Calu3 (cell line): ENCODE measurements around the gene C1QTNF9B. TPM values are rescaled to one million over a fixed set of nuclear protein-coding genes. Genes with fewer than 3 reads are reported as not detected.
A peak's percentile ranks its signal among the peaks of the same experiment; 100 is the strongest.
"Not testable (repeated sequence)": the region's sequence is repeated elsewhere in the genome, so short reads cannot be mapped to it uniquely, and the experiment has no call there.

Experiments used
- BruUV-seq: library from RNA; stranded (reverse); fragments of 400-500 nt; replicated peaks from 2 replicates; lab custom pipeline; 2021; lab: Mats Ljungman, UMichigan
- CTCF ChIA-PET: fragments of 300-600 bp; sonication (Branson Sonifier 250); formaldehyde crosslinking; loops from one replicate; lab custom pipeline; 2022; ENCODE audit warnings: antibody characterized with exemption; lab: Charles Lee
- DNase-seq: peaks from one replicate; pipeline ENCODE4 v3.0.0; 2022
- H3K27ac Mint-ChIP-seq: one replicate; pipeline ENCODE4 v1.8.0; 2022; ENCODE audit warnings: mixed read lengths; ENCODE audit not compliant: unreplicated experiment
- H3K27me3 Mint-ChIP-seq: one replicate; pipeline ENCODE4 v1.8.0; 2022; ENCODE audit warnings: mixed read lengths; ENCODE audit not compliant: unreplicated experiment
- H3K36me3 Mint-ChIP-seq: one replicate; pipeline ENCODE4 v1.8.0; 2022; ENCODE audit warnings: mild to moderate bottlenecking, moderate library complexity, mixed read lengths; ENCODE audit not compliant: insufficient read depth, unreplicated experiment
- H3K4me1 Mint-ChIP-seq: one replicate; pipeline ENCODE4 v1.8.0; 2022; ENCODE audit warnings: mild to moderate bottlenecking, low read depth, mixed read lengths; ENCODE audit not compliant: unreplicated experiment
- H3K4me3 Mint-ChIP-seq: one replicate; pipeline ENCODE4 v1.8.0; 2022; ENCODE audit warnings: mild to moderate bottlenecking, low read depth, moderate library complexity, mixed read lengths; ENCODE audit not compliant: unreplicated experiment
- H3K9me3 Mint-ChIP-seq: one replicate; pipeline ENCODE4 v1.8.0; 2022; ENCODE audit warnings: low read depth, mixed read lengths; ENCODE audit not compliant: unreplicated experiment
- CTCF ChIP-seq: fragments of 200-600 bp; IDR thresholded peaks from one replicate; pipeline ENCODE4 v1.8.0; 2022; ENCODE audit warnings: antibody characterized with exemption; ENCODE audit not compliant: unreplicated experiment
- intact Hi-C: fragments of 100-400 bp; cut with micrococcal nuclease; formaldehyde crosslinking; loops from one replicate; pipeline ENCODE4 v1.10.0; 2022; ENCODE audit not compliant: unreplicated experiment
- total RNA-seq: library from RNA; stranded (reverse); gene quantifications from 2 replicates; pipeline ENCODE4 v1.2.3, GENCODE V29; 2022

C1QTNF9B gene
- total RNA-seq, 1 experiment from 2014 or later = not detected

DNA sequence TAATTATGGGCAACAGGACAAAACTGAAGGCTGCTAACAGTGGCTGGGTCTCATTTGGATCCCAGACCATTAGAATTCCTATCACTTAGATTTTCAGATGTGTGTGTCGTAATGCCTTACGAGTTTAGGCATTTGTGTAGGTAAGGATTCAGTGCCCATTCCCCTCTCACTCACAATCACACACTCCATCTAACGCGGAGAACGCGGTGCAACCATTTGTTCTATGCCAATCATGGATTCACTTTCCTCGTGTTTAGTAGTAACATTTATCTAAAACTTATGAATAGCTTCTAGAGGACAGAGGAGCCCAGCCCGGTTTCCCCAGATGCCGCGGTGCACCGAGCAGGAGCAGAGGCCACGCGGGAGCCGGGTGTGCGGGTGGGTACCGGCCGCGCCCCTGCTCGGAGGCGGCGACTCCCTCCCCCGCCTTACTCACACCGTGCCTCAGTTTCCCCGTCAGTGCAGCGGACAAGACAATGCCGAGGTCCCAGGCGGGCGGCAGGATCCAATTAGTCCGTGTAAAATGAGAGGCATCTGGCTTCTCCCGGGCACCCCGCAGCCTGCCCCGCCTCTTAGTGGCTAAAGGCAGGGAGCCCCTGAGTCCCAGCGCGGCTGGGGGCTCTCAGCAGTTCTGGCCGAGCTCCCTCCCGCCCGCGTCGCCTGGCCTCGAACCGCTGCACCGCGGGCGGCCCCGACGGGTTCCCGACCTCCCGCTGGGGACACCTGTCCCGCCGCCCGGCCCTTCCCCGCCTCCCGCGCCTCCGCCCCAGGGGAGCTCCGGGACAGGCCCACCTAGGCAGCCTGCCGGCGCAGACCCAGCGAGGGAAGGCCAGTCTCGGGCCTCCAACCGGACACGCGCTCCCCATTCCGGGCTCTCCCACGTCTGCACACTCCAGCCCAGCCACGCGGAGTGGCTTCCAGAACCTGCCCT lies 5.9 kb upstream of the C1QTNF9B start:
- H3K9me3 Mint-ChIP-seq = no peaks in the 10 kb centered on the region
- DNase-seq = no peak
- CTCF ChIA-PET = no interaction called here
- peaks cover 9% of the 10 kb centered on the region for H3K4me1 Mint-ChIP-seq
- no peaks in the 10 kb centered on the region for H3K36me3 Mint-ChIP-seq
- no TSS peak for BruUV-seq
- H3K27ac Mint-ChIP-seq = no peak overlapping the region
- H3K27me3 Mint-ChIP-seq = peaks cover 22% of the 10 kb centered on the region
- intact Hi-C loops = no loop called here
- peak overlapping the region; percentile 36 for H3K4me3 Mint-ChIP-seq
- TF ChIP-seq CTCF = no peak

- CTCF ChIA-PET = no interaction called here
- peaks cover 9% of the 10 kb centered on the region for H3K4me1 Mint-ChIP-seq
- no peak overlapping the region for H3K4me3 Mint-ChIP-seq
- no TSS peak for BruUV-seq
- H3K27me3 Mint-ChIP-seq = peaks cover 22% of the 10 kb centered on the region
- no peaks in the 10 kb centered on the region for H3K36me3 Mint-ChIP-seq
- H3K27ac Mint-ChIP-seq = no peak overlapping the region
- no peaks in the 10 kb centered on the region for H3K9me3 Mint-ChIP-seq
- no peak for DNase-seq
- intact Hi-C loops = no loop called here
- no peak for TF ChIP-seq CTCF
Observed at GRCh38 chr13:23901365-23901764, 4.1 kb upstream of the C1QTNF9B start.

GRCh38 chr13:23899555-23899954 lies 2.3 kb upstream of the C1QTNF9B start:
- Mint-ChIP-seq H3K27me3 (peaks cover 21% of the 10 kb centered on the region), H3K4me3 (no peak overlapping the region), H3K4me1 (peaks cover 9% of the 10 kb centered on the region), H3K36me3 (no peaks in the 10 kb centered on the region), H3K9me3 (no peaks in the 10 kb centered on the region), H3K27ac (no peak overlapping the region)
- CTCF ChIA-PET = no interaction called here
- BruUV-seq = no TSS peak
- TF ChIP-seq CTCF = no peak
- peak; percentile 33 for DNase-seq
- intact Hi-C loops = no loop called here

- H3K4me3 Mint-ChIP-seq = no peak overlapping the region
- BruUV-seq = no TSS peak
- peaks cover 14% of the 10 kb centered on the region for H3K27me3 Mint-ChIP-seq
- no peak overlapping the region for H3K27ac Mint-ChIP-seq
- TF ChIP-seq CTCF = no peak
- intact Hi-C loops = no loop called here
- H3K9me3 Mint-ChIP-seq = no peaks in the 10 kb centered on the region
- no peak for DNase-seq
- peaks cover 9% of the 10 kb centered on the region for H3K4me1 Mint-ChIP-seq
- H3K36me3 Mint-ChIP-seq = no peaks in the 10 kb centered on the region
- CTCF ChIA-PET = no interaction called here
Observed at GRCh38 chr13:23898101-23898500, 799 bp upstream of the C1QTNF9B start.

GRCh38 chr13:23894746-23895145 lies 2.6 kb downstream of the C1QTNF9B start:
- H3K9me3 Mint-ChIP-seq, H3K4me3 Mint-ChIP-seq, DNase-seq, H3K4me1 Mint-ChIP-seq, H3K27ac Mint-ChIP-seq, BruUV-seq, CTCF ChIA-PET, H3K36me3 Mint-ChIP-seq, H3K27me3 Mint-ChIP-seq, intact Hi-C loops: not testable (repeated sequence)

- H3K27ac Mint-ChIP-seq = not testable (repeated sequence)
Observed at GRCh38 chr13:23893791-23894190, 3.5 kb downstream of the C1QTNF9B start.

More at GRCh38 chr13:23893791-23894190, 3.5 kb downstream of the C1QTNF9B start:
- H3K4me1 Mint-ChIP-seq, DNase-seq, intact Hi-C loops, BruUV-seq, CTCF ChIA-PET, H3K4me3 Mint-ChIP-seq, H3K27me3 Mint-ChIP-seq, H3K9me3 Mint-ChIP-seq: not testable (repeated sequence)
- peaks cover 17% of the 10 kb centered on the region for H3K36me3 Mint-ChIP-seq
